Measurements from ENCODE around the gene MCAM. TPM values are rescaled to one million over a fixed set of nuclear protein-coding genes. Genes with fewer than 3 reads are reported as not detected.

The MCAM gene
- total and polyA plus RNA-seq, 3 donors from 2014 or later, result 39.1 to 45.1 (median 43.1) TPM

- peak; percentile 85 for DNase-seq
- H3K36me3 ChIP-seq (ENCODE audit: low read depth, missing control alignments), result no peaks in the 10 kb centered on the region
- no peak overlapping the region for H3K27ac ChIP-seq
- intact Hi-C loops (cut with DNase I; ENCODE audit: low total_unique reads), result no loop called here
- H3K9me3 ChIP-seq, result no peaks in the 10 kb centered on the region
- no peak overlapping the region for H3K4me3 ChIP-seq
- no peaks in the 10 kb centered on the region for H3K27me3 ChIP-seq
- peak; percentile 61 to 83 (median 82) for TF ChIP-seq CTCF (IDR thresholded peaks at IDR 0.05)
- no peak for TF ChIP-seq POLR2A (IDR thresholded peaks at IDR 0.05)
- WGBS, 2 donors, result 19 to 21% methylated on average over 17 of the region's 17 CpGs
- peaks cover 32% of the 10 kb centered on the region for H3K4me1 ChIP-seq
Observed at GRCh38 chr11:119338318-119338890, 21.5 kb upstream of the MCAM start.

DNA sequence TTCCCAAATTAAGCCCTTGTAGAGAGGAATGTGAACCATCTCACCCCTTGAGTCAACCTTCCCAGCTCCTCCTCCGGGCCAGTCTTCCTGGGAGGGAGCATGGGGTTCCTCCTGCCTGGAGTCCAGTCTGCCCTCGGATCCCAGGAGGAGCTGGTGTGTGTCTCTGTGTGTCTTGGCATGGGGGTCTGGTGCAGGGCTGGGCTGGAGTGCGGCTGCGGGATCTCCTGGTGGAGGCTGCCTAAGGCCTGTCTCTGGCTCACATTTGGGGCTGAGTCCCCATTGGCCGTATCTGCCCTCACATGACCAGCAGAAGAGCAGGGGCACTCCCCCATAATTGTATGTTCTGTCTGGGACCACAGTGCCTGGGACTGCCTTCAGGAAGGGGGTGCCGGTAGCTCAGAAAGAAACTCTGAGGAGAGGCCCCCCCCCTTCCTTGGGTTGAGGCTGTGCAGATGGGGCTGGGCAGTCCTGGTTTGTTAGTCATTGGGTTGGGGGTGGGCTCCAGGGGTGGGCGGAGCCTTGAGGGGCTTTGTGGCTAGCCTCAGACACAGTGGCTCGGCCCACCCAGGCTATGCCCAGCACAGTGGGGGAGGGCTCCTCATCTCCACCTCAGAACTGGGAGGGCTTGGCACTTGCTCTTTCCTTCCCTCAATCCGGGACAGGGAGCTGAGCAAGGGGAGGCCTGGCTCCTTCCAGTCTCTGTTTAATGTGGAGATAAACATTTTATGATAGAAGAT, 20.8 kb upstream of the MCAM start:
- WGBS, 2 donors, result 52% methylated on average over 8 to 9 of the region's 9 CpGs
- peaks cover 32% of the 10 kb centered on the region for H3K4me1 ChIP-seq
- DNase-seq, result no peak

DNA sequence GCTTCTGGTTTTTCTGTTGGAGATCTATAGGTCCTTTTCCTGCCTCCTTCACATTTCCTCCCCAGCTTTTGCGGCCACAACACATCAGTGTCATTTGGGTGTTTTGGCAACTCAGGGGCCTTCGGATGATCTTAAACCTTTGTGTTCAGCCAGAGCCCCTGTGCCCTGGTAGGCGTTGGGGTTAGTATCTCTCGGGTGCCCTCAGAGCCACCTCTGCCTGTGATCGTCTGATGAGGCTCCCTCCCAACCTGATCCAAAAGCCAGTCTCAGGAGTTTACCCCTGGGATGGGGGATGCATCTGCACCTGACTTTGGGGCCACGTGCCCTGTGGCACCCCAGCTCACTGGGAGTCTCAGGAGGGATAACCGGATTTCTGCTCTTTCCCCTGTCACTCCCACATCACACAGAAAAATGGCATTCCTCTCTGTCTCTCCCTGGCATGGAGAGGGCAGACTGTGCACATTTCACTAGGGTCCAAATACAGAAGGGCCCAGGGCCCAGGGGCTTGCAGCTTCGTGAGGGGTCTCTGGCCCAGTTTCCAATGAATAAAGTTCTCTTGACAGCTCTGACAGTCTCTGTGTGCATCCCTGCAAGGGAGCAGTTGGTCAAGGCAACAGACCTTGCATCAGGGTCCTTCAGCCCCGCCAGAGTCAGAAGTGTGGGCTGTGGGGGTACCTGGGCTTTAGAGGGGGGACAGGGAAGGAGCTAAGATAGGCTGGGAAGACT, 20.0 kb upstream of the MCAM start:
- Histone ChIP-seq H3K4me1 (peaks cover 32% of the 10 kb centered on the region), H3K36me3 (ENCODE audit: low read depth, missing control alignments) (no peaks in the 10 kb centered on the region), H3K9me3 (no peaks in the 10 kb centered on the region), H3K27ac (no peak overlapping the region), H3K27me3 (no peaks in the 10 kb centered on the region), H3K4me3 (no peak overlapping the region)
- no peak for DNase-seq
- intact Hi-C loops (cut with DNase I; ENCODE audit: low total_unique reads), result no loop called here
- WGBS, 2 donors, result 85% methylated on average over 9 of the region's 9 CpGs
- TF ChIP-seq CTCF (IDR thresholded peaks at IDR 0.05) (no peak), POLR2A (IDR thresholded peaks at IDR 0.05) (no peak)

More for the DNA sequence above, 20.8 kb upstream of the MCAM start:
- Histone ChIP-seq H3K36me3 (ENCODE audit: low read depth, missing control alignments) (no peaks in the 10 kb centered on the region), H3K9me3 (no peaks in the 10 kb centered on the region), H3K27ac (no peak overlapping the region), H3K27me3 (no peaks in the 10 kb centered on the region), H3K4me3 (no peak overlapping the region)
- no peak for TF ChIP-seq POLR2A (IDR thresholded peaks at IDR 0.05)
- no peak for TF ChIP-seq CTCF (IDR thresholded peaks at IDR 0.05)
- intact Hi-C loops (cut with DNase I; ENCODE audit: low total_unique reads), result no loop called here

- no peaks in the 10 kb centered on the region for H3K9me3 ChIP-seq
- no peaks in the 10 kb centered on the region for H3K36me3 ChIP-seq (ENCODE audit: low read depth, missing control alignments)
- H3K4me1 ChIP-seq, result peaks cover 28% of the 10 kb centered on the region
- TF ChIP-seq CTCF (IDR thresholded peaks at IDR 0.05), result no peak
- TF ChIP-seq POLR2A (IDR thresholded peaks at IDR 0.05), result no peak
- no peak for DNase-seq
- intact Hi-C loops (cut with DNase I; ENCODE audit: low total_unique reads), result no loop called here
- H3K4me3 ChIP-seq, result no peak overlapping the region
- no peak overlapping the region for H3K27ac ChIP-seq
- no peaks in the 10 kb centered on the region for H3K27me3 ChIP-seq
- WGBS, 2 donors, result 88 to 91% methylated on average over 28 to 30 of the region's 30 CpGs
Observed at GRCh38 chr11:119335655-119336543, 19.0 kb upstream of the MCAM start.
